CD14-positive monocyte (primary cell): ENCODE data around the gene JMJD7. TPM values are rescaled to one million over a fixed set of nuclear protein-coding genes. Genes with fewer than 3 reads are reported as not detected.

Source experiments
- DNase-seq, 3 donors: peaks; one replicate each; pipeline ENCODE4 v3.0.0-alpha.2; 2011 to 2022
- H2AFZ ChIP-seq: 2 replicates; pipeline ENCODE4 v1.6.0; 2012; ENCODE audit warnings: mild to moderate bottlenecking, low read depth, low read length, inconsistent platforms; ENCODE audit not compliant: insufficient read depth, poor library complexity, severe bottlenecking
- H3K27ac ChIP-seq, 2 donors: 1 replicate in 1 of 2; 2 replicates in 1 of 2; pipeline ENCODE4 v1.5.1; 2012 to 2013; ENCODE audit warnings: low read length in 2 of 2, control low read depth in 1 of 2, inconsistent platforms in 1 of 2, low read depth in 1 of 2, mild to moderate bottlenecking in 1 of 2
- H3K27me3 ChIP-seq, 2 donors: one replicate each; pipeline versions ENCODE4 v1.6.0 to v1.6.1; 2011 to 2013; ENCODE audit warnings: low read length in 2 of 2; ENCODE audit not compliant: control insufficient read depth in 2 of 2, insufficient read depth in 2 of 2
- H3K36me3 ChIP-seq, 2 donors: replicated peaks in 1 of 2; 1 replicate in 1 of 2; 2 replicates in 1 of 2; pipeline versions ENCODE4 v1.5.1 to v1.6.1; 2012 to 2013; ENCODE audit warnings: low read length in 2 of 2, control low read depth in 1 of 2, inconsistent platforms in 1 of 2, mild to moderate bottlenecking in 1 of 2; ENCODE audit not compliant: insufficient read depth in 2 of 2, control insufficient read depth in 1 of 2
- H3K4me1 ChIP-seq, 2 donors: 1 replicate in 1 of 2; 2 replicates in 1 of 2; pipeline versions ENCODE4 v1.5.1 to v1.6.1; 2012 to 2013; ENCODE audit warnings: low read length in 2 of 2, control low read depth in 1 of 2, inconsistent platforms in 1 of 2, mild to moderate bottlenecking in 1 of 2, moderate library complexity in 1 of 2; ENCODE audit not compliant: insufficient read depth in 2 of 2, control insufficient read depth in 1 of 2
- H3K4me2 ChIP-seq: replicated peaks from 2 replicates; pipeline ENCODE3; 2012; ENCODE audit warnings: low read length, moderate library complexity, mild to moderate bottlenecking; ENCODE audit not compliant: poor library complexity, severe bottlenecking; ENCODE audit errors: extremely low read depth
- H3K4me3 ChIP-seq, 3 experiments: fragments of 200-600 bp in 1 of 3; sonication (generic) in 1 of 3; replicated peaks in 1 of 3; 1 replicate in 2 of 3; 2 replicates in 1 of 3; pipeline ENCODE4 v1.5.1; 2011 to 2013; ENCODE audit warnings: low read length in 3 of 3, mild to moderate bottlenecking in 3 of 3, control low read depth in 2 of 3, low read depth in 2 of 3, inconsistent platforms in 1 of 3, moderate library complexity in 1 of 3
- H3K79me2 ChIP-seq: 2 replicates; pipeline ENCODE4 v1.6.0; 2012; ENCODE audit warnings: mild to moderate bottlenecking, control low read depth, inconsistent platforms, low read length, moderate library complexity; ENCODE audit not compliant: insufficient read depth
- H3K9ac ChIP-seq: 2 replicates; pipeline ENCODE4 v1.6.0; 2017; ENCODE audit warnings: low read length, mild to moderate bottlenecking; ENCODE audit not compliant: insufficient read depth, poor library complexity, severe bottlenecking
- H3K9me3 ChIP-seq, 2 donors: replicated peaks in 1 of 2; 1 replicate in 1 of 2; 2 replicates in 1 of 2; pipeline versions ENCODE4 v1.5.1 to v1.6.1; 2012 to 2013; ENCODE audit warnings: low read length in 2 of 2, control low read depth in 1 of 2; ENCODE audit not compliant: control insufficient read depth in 1 of 2, insufficient read depth in 1 of 2
- H4K20me1 ChIP-seq: 2 replicates; pipeline ENCODE4 v1.6.0; 2012; ENCODE audit warnings: mild to moderate bottlenecking, low read length, control low read depth, moderate library complexity; ENCODE audit not compliant: insufficient read depth
- H3K27ac Mint-ChIP-seq, 7 donors: one replicate each; pipeline ENCODE4 v1.8.0; 2020; ENCODE audit warnings: mild to moderate bottlenecking in 7 of 7, mixed read lengths in 7 of 7, moderate library complexity in 6 of 7, inconsistent platforms in 2 of 7
- H3K27me3 Mint-ChIP-seq, 3 donors: one replicate each; pipeline ENCODE4 v1.8.0; 2021 to 2022; ENCODE audit warnings: low read depth in 3 of 3, mild to moderate bottlenecking in 3 of 3, mixed read lengths in 3 of 3, moderate library complexity in 3 of 3, inconsistent platforms in 1 of 3
- H3K36me3 Mint-ChIP-seq, 2 donors: one replicate each; pipeline ENCODE4 v1.8.0; 2020; ENCODE audit warnings: mixed read lengths in 2 of 2, inconsistent platforms in 1 of 2, mild to moderate bottlenecking in 1 of 2
- H3K4me1 Mint-ChIP-seq: one replicate; pipeline ENCODE4 v1.8.0; 2020; ENCODE audit warnings: mild to moderate bottlenecking, mixed read lengths
- H3K4me3 Mint-ChIP-seq, 2 donors: one replicate each; pipeline ENCODE4 v1.8.0; 2020; ENCODE audit warnings: mild to moderate bottlenecking in 2 of 2, mixed read lengths in 2 of 2, moderate library complexity in 1 of 2
- H3K9me3 Mint-ChIP-seq, 7 donors: one replicate each; pipeline ENCODE4 v1.8.0; 2020 to 2022; ENCODE audit warnings: mixed read lengths in 7 of 7, mild to moderate bottlenecking in 6 of 7, moderate library complexity in 6 of 7, inconsistent platforms in 2 of 7
- WGBS: methylation state at CpG from one replicate; pipeline ENCODE4 v1.1.5; 2013; ENCODE audit warnings: missing lambda C conversion rate; ENCODE audit not compliant: insufficient coverage; 5-methylcytosine and 5-hydroxymethylcytosine counted together
- intact Hi-C, 2 donors: fragments of 100-400 bp; cut with micrococcal nuclease; formaldehyde crosslinking; loops; one replicate each; pipeline versions ENCODE4 v1.15.0 to v1.15.1; 2023
- polyA plus RNA-seq, 3 donors: library from polyadenylated mRNA; depleted of rRNA in 1 of 3; unstranded in 2 of 3; stranded (reverse) in 1 of 3; fragments of 300-500 nt in 2 of 3; fragments of >200 nt in 1 of 3; fragmentation: Illumina TruSeq in 2 of 3; gene quantifications; 1 replicate in 2 of 3; 2 replicates in 1 of 3; pipeline ENCODE4 v1.2.3, GENCODE V29; 2012 to 2021
- TF ChIP-seq, protein P1 (sequence below): fragments of 200-600 bp; IDR thresholded peaks from one replicate; pipeline ENCODE4 v1.8.0; 2022; ENCODE audit warnings: antibody characterized with exemption, mild to moderate bottlenecking

The JMJD7 gene
- polyA plus RNA-seq, 3 donors = 11.3 to 18.8 (median 15.2) TPM

DNA sequence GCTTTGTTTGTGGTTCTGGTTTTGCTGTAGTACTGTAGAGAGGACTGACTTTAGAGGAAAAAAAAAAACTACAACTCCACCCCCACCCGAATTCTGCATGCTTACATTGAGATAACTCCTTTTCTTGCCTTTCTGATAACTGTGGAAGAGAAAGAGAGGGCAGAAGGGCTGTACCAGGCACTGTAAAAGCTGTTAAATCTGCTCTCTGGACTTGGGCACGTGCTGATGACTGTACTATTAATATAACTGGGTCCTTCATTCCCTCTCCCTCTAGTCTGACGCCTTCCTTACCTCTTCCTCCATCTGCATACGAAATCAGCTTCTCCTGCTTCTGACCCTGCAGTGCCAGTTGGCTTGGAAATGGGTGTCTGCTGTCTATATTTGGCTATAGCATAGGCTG lies 38.7 kb upstream of the JMJD7 start:
- Mint-ChIP-seq H3K36me3 (peaks cover 0 to 6% of the 10 kb centered on the region in 2 donors), H3K27ac (no peak overlapping the region), H3K27me3 (no peaks in the 10 kb centered on the region), H3K9me3 (no peaks in the 10 kb centered on the region), H3K4me3 (no peak overlapping the region), H3K4me1 (peaks cover 16% of the 10 kb centered on the region)
- Histone ChIP-seq H3K27ac (no peak overlapping the region), H3K79me2 (no peaks in the 10 kb centered on the region), H3K36me3 (no peaks in the 10 kb centered on the region), H3K9me3 (no peaks in the 10 kb centered on the region), H4K20me1 (peaks cover 5% of the 10 kb centered on the region), H3K27me3 (no peaks in the 10 kb centered on the region), H3K4me1 (no peaks in the 10 kb centered on the region), H2AFZ (no peak overlapping the region), H3K9ac (no peak overlapping the region), H3K4me2 (no peak overlapping the region), H3K4me3 (no peak overlapping the region)
- WGBS = no CpG with 5 or more reads among the region's 4 CpGs
- no peak for DNase-seq
- intact Hi-C loops = no loop called here
- TF ChIP-seq, protein P1, sequence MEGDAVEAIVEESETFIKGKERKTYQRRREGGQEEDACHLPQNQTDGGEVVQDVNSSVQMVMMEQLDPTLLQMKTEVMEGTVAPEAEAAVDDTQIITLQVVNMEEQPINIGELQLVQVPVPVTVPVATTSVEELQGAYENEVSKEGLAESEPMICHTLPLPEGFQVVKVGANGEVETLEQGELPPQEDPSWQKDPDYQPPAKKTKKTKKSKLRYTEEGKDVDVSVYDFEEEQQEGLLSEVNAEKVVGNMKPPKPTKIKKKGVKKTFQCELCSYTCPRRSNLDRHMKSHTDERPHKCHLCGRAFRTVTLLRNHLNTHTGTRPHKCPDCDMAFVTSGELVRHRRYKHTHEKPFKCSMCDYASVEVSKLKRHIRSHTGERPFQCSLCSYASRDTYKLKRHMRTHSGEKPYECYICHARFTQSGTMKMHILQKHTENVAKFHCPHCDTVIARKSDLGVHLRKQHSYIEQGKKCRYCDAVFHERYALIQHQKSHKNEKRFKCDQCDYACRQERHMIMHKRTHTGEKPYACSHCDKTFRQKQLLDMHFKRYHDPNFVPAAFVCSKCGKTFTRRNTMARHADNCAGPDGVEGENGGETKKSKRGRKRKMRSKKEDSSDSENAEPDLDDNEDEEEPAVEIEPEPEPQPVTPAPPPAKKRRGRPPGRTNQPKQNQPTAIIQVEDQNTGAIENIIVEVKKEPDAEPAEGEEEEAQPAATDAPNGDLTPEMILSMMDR = no peak

DNA sequence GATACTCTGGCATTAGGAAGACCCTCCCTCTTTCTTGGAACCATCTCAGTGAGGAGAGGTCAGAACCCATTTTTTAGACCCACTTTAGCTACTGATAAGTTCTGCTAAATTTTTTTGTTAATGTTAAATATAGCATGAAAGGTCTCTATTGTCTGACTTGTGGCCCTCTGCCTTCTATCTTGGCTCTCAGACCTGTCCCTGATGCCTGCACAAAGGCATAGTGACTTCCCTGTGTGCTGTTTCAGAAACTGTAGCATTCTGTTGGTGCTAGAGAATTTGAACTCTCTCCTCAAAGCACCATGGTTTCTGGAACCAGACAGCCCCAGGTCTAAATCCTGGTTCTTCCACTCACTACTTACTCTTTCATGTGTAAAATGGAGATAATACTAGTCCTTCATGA lies 38.2 kb upstream of the JMJD7 start:
- no peak overlapping the region for H3K4me3 Mint-ChIP-seq
- peaks cover 16% of the 10 kb centered on the region for H3K4me1 Mint-ChIP-seq

More for the DNA sequence above, 38.2 kb upstream of the JMJD7 start:
- Histone ChIP-seq H3K4me3 (no peak overlapping the region), H3K27me3 (no peaks in the 10 kb centered on the region), H2AFZ (no peak overlapping the region), H3K9me3 (no peaks in the 10 kb centered on the region), H3K4me2 (no peak overlapping the region), H3K27ac (no peak overlapping the region), H3K79me2 (no peaks in the 10 kb centered on the region), H3K4me1 (no peaks in the 10 kb centered on the region), H3K9ac (no peak overlapping the region), H3K36me3 (no peaks in the 10 kb centered on the region), H4K20me1 (peaks cover 5% of the 10 kb centered on the region)
- Mint-ChIP-seq H3K27ac (no peak overlapping the region), H3K36me3 (peaks cover 0 to 6% of the 10 kb centered on the region in 2 donors), H3K27me3 (no peaks in the 10 kb centered on the region), H3K9me3 (no peaks in the 10 kb centered on the region)
- TF ChIP-seq, protein P1 = no peak
- DNase-seq = no peak
- intact Hi-C loops = no loop called here
